IPS-NIHi7 (cell line): ENCODE data around the gene KDM2A.
"Not testable (repeated sequence)": the region's sequence is repeated elsewhere in the genome, so short reads cannot be mapped to it uniquely, and the experiment has no call there.

Experiments used
- DNase-seq: peaks from one replicate; pipeline ENCODE4 v3.0.0; 2012; ENCODE audit warnings: mixed read lengths; ENCODE audit errors: extremely low spot score

The KDM2A gene

GRCh38 chr11:67167719-67168118, 48.7 kb downstream of the KDM2A start:
- DNase-seq, result no peak

- not testable (repeated sequence) for DNase-seq
Measured at GRCh38 chr11:67168911-67169310, 49.8 kb downstream of the KDM2A start.

GRCh38 chr11:67174311-67174710, 55.2 kb downstream of the KDM2A start:
- DNase-seq, result no peak

GRCh38 chr11:67177399-67178281, 58.6 kb downstream of the KDM2A start:
- DNase-seq, result no peak

- no peak for DNase-seq
Measured at GRCh38 chr11:67178421-67178820, 59.4 kb downstream of the KDM2A start.

- DNase-seq, result no peak
Measured at GRCh38 chr11:67178878-67179277, 59.8 kb downstream of the KDM2A start.

GRCh38 chr11:67179892-67180490, 60.9 kb downstream of the KDM2A start:
- no peak for DNase-seq

GRCh38 chr11:67194096-67194495, 75.0 kb downstream of the KDM2A start:
- no peak for DNase-seq

GRCh38 chr11:67195971-67196456, 77.0 kb downstream of the KDM2A start:
- DNase-seq, result peak; percentile 22

GRCh38 chr11:67197606-67198005, 78.5 kb downstream of the KDM2A start:
- DNase-seq, result no peak

- DNase-seq, result not testable (repeated sequence)
Measured at GRCh38 chr11:67198781-67199180, 79.7 kb downstream of the KDM2A start.

- no peak for DNase-seq
Measured at GRCh38 chr11:67199751-67200150, 80.7 kb downstream of the KDM2A start.

- DNase-seq, result no peak
Measured at GRCh38 chr11:67202028-67202427, 83.0 kb downstream of the KDM2A start.

GRCh38 chr11:67204822-67205221, 85.8 kb downstream of the KDM2A start:
- no peak for DNase-seq

- not testable (repeated sequence) for DNase-seq
Measured at GRCh38 chr11:67209222-67209621, 90.2 kb downstream of the KDM2A start.

- no peak for DNase-seq
Measured at GRCh38 chr11:67211656-67212436, 92.8 kb downstream of the KDM2A start.

- DNase-seq, result no peak
Measured at GRCh38 chr11:67213178-67213621, 94.1 kb downstream of the KDM2A start.

GRCh38 chr11:67227726-67228125, 108.7 kb downstream of the KDM2A start:
- no peak for DNase-seq

- no peak for DNase-seq
Measured at GRCh38 chr11:67230406-67230805, 111.3 kb downstream of the KDM2A start.

GRCh38 chr11:67230886-67231285, 111.8 kb downstream of the KDM2A start:
- DNase-seq, result no peak

GRCh38 chr11:67233584-67234190, 114.6 kb downstream of the KDM2A start:
- no peak for DNase-seq

GRCh38 chr11:67234571-67234970, 115.5 kb downstream of the KDM2A start:
- not testable (repeated sequence) for DNase-seq
